Esophagus squamous epithelium (tissue), 4 donors: Measurements from ENCODE around the gene IFT27.

ENCODE experiments used
- CTCF ChIP-seq, 6 experiments: fragments of 450-650 bp in 4 of 6; fragments of 200-600 bp in 2 of 6; sonication (generic) in 2 of 6; IDR thresholded peaks; one replicate each; pipeline ENCODE4 v1.5.1; 2016 to 2019; ENCODE audit warnings: antibody characterized with exemption in 6 of 6, mild to moderate bottlenecking in 4 of 6, moderate library complexity in 4 of 6
- POLR2A ChIP-seq, 4 donors: fragments of 450-650 bp; IDR thresholded peaks; one replicate each; pipeline ENCODE4 v1.6.1; 2017; ENCODE audit warnings: antibody characterized with exemption in 4 of 4, mild to moderate bottlenecking in 4 of 4, moderate library complexity in 3 of 4

GRCh38 chr22:36740716-36741115 lies 35.2 kb downstream of the IFT27 start:
- TF ChIP-seq CTCF (IDR thresholded peaks at IDR 0.05) (no peak), POLR2A (IDR thresholded peaks at IDR 0.05) (no peak)
